HCT116 (cell line): ENCODE data around the gene CTNNB1. TPM values are rescaled to one million over a fixed set of nuclear protein-coding genes. Genes with fewer than 3 reads are reported as not detected.

Source experiments
- ATAC-seq: fragments of 200-7000 bp; cut with Tn5 transposase; 2 replicates; pipeline ENCODE4 v1.9.1; 2020; ENCODE audit warnings: mild to moderate bottlenecking, moderate library complexity
- BruUV-seq: library from RNA; stranded (reverse); fragments of 400-500 nt; replicated peaks from 2 replicates; lab custom pipeline; 2021; lab: Mats Ljungman, UMichigan
- CTCF ChIA-PET: fragments of 300-600 bp; sonication (Branson Sonifier 250); formaldehyde crosslinking; loops from one replicate; lab custom pipeline; 2021; ENCODE audit warnings: antibody characterized with exemption; lab: Charles Lee
- POLR2A ChIA-PET: fragments of 300-600, 350-600 bp; sonication (Branson Sonifier 250); formaldehyde crosslinking; loops from one replicate; lab custom pipeline; 2021; ENCODE audit warnings: antibody characterized with exemption; lab: Charles Lee
- RAD21 ChIA-PET, 2 experiments: fragments of 300-600 bp; sonication (Branson Sonifier 250); formaldehyde crosslinking; loops; one replicate each; lab custom pipeline; 2023; ENCODE audit warnings: low total read pairs in 2 of 2; ENCODE audit not compliant: uncharacterized antibody in 2 of 2, unreplicated experiment in 2 of 2, low non-redundant PET in 1 of 2; lab: Charles Lee
- DNase-seq: peaks from one replicate; pipeline ENCODE4 v3.0.0-alpha.2; 2010; ENCODE audit warnings: low read depth, low spot score
- H2AFZ ChIP-seq: fragments of 200-600 bp; shearing (Covaris generic), sonication (generic); 2 replicates; pipeline ENCODE4 v1.6.1; 2017; ENCODE audit warnings: low read depth, mixed run types, mixed read lengths, antibody characterized with exemption, low read length; ENCODE audit not compliant: poor library complexity, severe bottlenecking
- H3K27ac ChIP-seq: 2 replicates; pipeline ENCODE4 v1.5.1; 2012; ENCODE audit warnings: low read depth, low read length
- H3K27me3 ChIP-seq: fragments of 200-600 bp; sonication (generic); 2 replicates; pipeline ENCODE4 v1.6.1; 2016; ENCODE audit warnings: mixed run types, low read length, mixed read lengths; ENCODE audit not compliant: insufficient read depth
- H3K36me3 ChIP-seq, 2 experiments: fragments of 200-500 bp in 1 of 2; fragments of 200-600 bp in 1 of 2; sonication (Bioruptor generic) in 1 of 2; sonication (generic) in 1 of 2; 2 replicates each; pipeline versions ENCODE4 v1.5.1 to v1.6.1; 2014 to 2016; ENCODE audit warnings: low read length in 2 of 2, inconsistent platforms in 1 of 2, mixed read lengths in 1 of 2, mixed run types in 1 of 2; ENCODE audit not compliant: insufficient read depth in 2 of 2, control insufficient read depth in 1 of 2
- H3K4me1 ChIP-seq, 2 experiments: fragments of 200-600 bp in 1 of 2; sonication (generic) in 1 of 2; 2 replicates each; pipeline versions ENCODE4 v1.5.1 to v1.6.1; 2012 to 2017; ENCODE audit warnings: low read length in 2 of 2, inconsistent platforms in 1 of 2, mild to moderate bottlenecking in 1 of 2, mixed read lengths in 1 of 2, mixed run types in 1 of 2, moderate library complexity in 1 of 2; ENCODE audit not compliant: insufficient read depth in 2 of 2, control insufficient read depth in 1 of 2
- H3K4me2 ChIP-seq: fragments of 200-600 bp; sonication (generic); 2 replicates; pipeline ENCODE4 v1.6.1; 2017; ENCODE audit warnings: mixed run types, low read length, mixed read lengths
- H3K4me3 ChIP-seq, 2 experiments: fragments of 200-600 bp in 1 of 2; sonication (generic) in 1 of 2; replicated peaks in 1 of 2; 2 replicates each; pipeline ENCODE4 v1.5.1; 2011 to 2016; ENCODE audit warnings: low read length in 2 of 2, control low read depth in 1 of 2, low read depth in 1 of 2, mild to moderate bottlenecking in 1 of 2, mixed read lengths in 1 of 2, mixed run types in 1 of 2
- H3K79me2 ChIP-seq: fragments of 200-600 bp; sonication (generic); 2 replicates; pipeline ENCODE4 v1.6.1; 2017; ENCODE audit warnings: mild to moderate bottlenecking, mixed run types, low read length, moderate library complexity, mixed read lengths; ENCODE audit not compliant: insufficient read depth
- H3K9ac ChIP-seq: fragments of 200-600 bp; sonication (generic); 2 replicates; pipeline ENCODE4 v1.6.1; 2016; ENCODE audit warnings: low read length, mixed read lengths
- H3K9me2 ChIP-seq: fragments of 200-600 bp; sonication (generic), shearing (Covaris generic); 2 replicates; pipeline ENCODE4 v1.6.1; 2017; ENCODE audit warnings: mixed run types, mild to moderate bottlenecking, moderate library complexity; ENCODE audit not compliant: insufficient read depth
- H3K9me3 ChIP-seq, 2 experiments: fragments of 200-500 bp in 1 of 2; fragments of 200-600 bp in 1 of 2; sonication (Bioruptor generic) in 1 of 2; sonication (generic) in 1 of 2; 2 replicates each; pipeline ENCODE4 v1.6.1; 2014 to 2017; ENCODE audit warnings: low read length in 2 of 2, mixed read lengths in 2 of 2, inconsistent platforms in 1 of 2, low read depth in 1 of 2, mild to moderate bottlenecking in 1 of 2, mixed run types in 1 of 2, moderate library complexity in 1 of 2; ENCODE audit not compliant: control insufficient read depth in 1 of 2, insufficient read depth in 1 of 2
- H4K20me1 ChIP-seq: fragments of 200-600 bp; sonication (generic), shearing (Covaris generic); 2 replicates; pipeline ENCODE4 v1.6.1; 2017; ENCODE audit warnings: mixed run types, mild to moderate bottlenecking, moderate library complexity; ENCODE audit not compliant: insufficient read depth
- CBX3 ChIP-seq: IDR thresholded peaks from 2 replicates; pipeline ENCODE4 v1.6.1; 2012; ENCODE audit warnings: low read depth
- CTCF ChIP-seq, 3 experiments: fragments of 200-600 bp in 1 of 3; sonication (generic) in 1 of 3; IDR thresholded peaks in 2 of 3; conservative IDR thresholded peaks in 1 of 3; 2 replicates each; pipeline ENCODE4 v1.5.1; 2012 to 2017; ENCODE audit warnings: low read depth in 2 of 3, low read length in 2 of 3, antibody characterized with exemption in 1 of 3, borderline replicate concordance in 1 of 3, control low read depth in 1 of 3, mild to moderate bottlenecking in 1 of 3, mixed read lengths in 1 of 3, mixed run types in 1 of 3, moderate library complexity in 1 of 3; ENCODE audit not compliant: insufficient read depth in 1 of 3
- EGR1 ChIP-seq: IDR thresholded peaks from 2 replicates; pipeline ENCODE4 v1.6.1; 2012; ENCODE audit warnings: low read depth
- EZH2phosphoT487 ChIP-seq: fragments of 200-600 bp; IDR thresholded peaks from 2 replicates; pipeline ENCODE4 v1.6.1; 2018; ENCODE audit warnings: antibody characterized with exemption, borderline replicate concordance
- FOSL1 ChIP-seq: IDR thresholded peaks from 2 replicates; pipeline ENCODE4 v1.6.1; 2012; ENCODE audit warnings: low read depth
- SRF ChIP-seq: IDR thresholded peaks from 2 replicates; pipeline ENCODE4 v1.6.1; 2012; ENCODE audit warnings: low read depth
- YY1 ChIP-seq: IDR thresholded peaks from 2 replicates; pipeline ENCODE4 v1.6.1; 2011; ENCODE audit warnings: low read length, low read depth, moderate library complexity, mild to moderate bottlenecking; ENCODE audit not compliant: insufficient replicate concordance; ENCODE audit errors: extremely low read depth
- intact Hi-C: fragments of 100-400 bp; cut with micrococcal nuclease; formaldehyde crosslinking; loops from 2 replicates; pipeline ENCODE4 v1.10.0; 2022
- total RNA-seq: library from RNA; stranded (reverse); gene quantifications from one replicate; pipeline ENCODE4 v1.2.1, GENCODE V29; 2021; ENCODE audit not compliant: unreplicated experiment

The CTNNB1 gene
- total RNA-seq, 1 experiment from 2014 or later: 265 TPM

- no peak for TF ChIP-seq SRF
- no peak for TF ChIP-seq EGR1
- TF ChIP-seq YY1: no peak
- no peak for TF ChIP-seq CTCF (IDR thresholded peaks at IDR 0.05 in 2 of 3, conservative IDR thresholded peaks at IDR 0.05 in 1 of 3; ENCODE audit: borderline replicate concordance in 1 of 3, insufficient read depth in 1 of 3, low read depth in 2 of 3, low read length in 2 of 3)
- TF ChIP-seq CBX3: no peak
Observed at GRCh38 chr3:41205591-41205990, 6.3 kb downstream of the CTNNB1 start (continued).

- CTCF ChIA-PET: no interaction called here
Observed at GRCh38 chr3:41207355-41207754, 8.1 kb downstream of the CTNNB1 start.

More at GRCh38 chr3:41207355-41207754, 8.1 kb downstream of the CTNNB1 start:
- RAD21 ChIA-PET: no interaction called here
- POLR2A ChIA-PET: interaction anchor here (1.2 kb wide), 1 partner anchor 8 kb away, joined by 5 read pairs; the partner anchor contains the start of gene CTNNB1
- TF ChIP-seq EZH2phosphoT487: no peak
- TF ChIP-seq FOSL1: no peak
- TF ChIP-seq CBX3: no peak
- TF ChIP-seq CTCF (IDR thresholded peaks at IDR 0.05 in 2 of 3, conservative IDR thresholded peaks at IDR 0.05 in 1 of 3; ENCODE audit: borderline replicate concordance in 1 of 3, insufficient read depth in 1 of 3, low read depth in 2 of 3, low read length in 2 of 3): no peak
- H3K9me2 ChIP-seq: no peaks in the 10 kb centered on the region
- H3K9me3 ChIP-seq: no peaks in the 10 kb centered on the region
- H4K20me1 ChIP-seq: peaks cover 77% of the 10 kb centered on the region
- H3K79me2 ChIP-seq: peaks cover 100% of the 10 kb centered on the region
- no peak overlapping the region for H2AFZ ChIP-seq
- H3K36me3 ChIP-seq: no peaks in the 10 kb centered on the region
- no peak overlapping the region for H3K27ac ChIP-seq
- intact Hi-C loops: loop anchor here (10.0 kb wide), 1 partner anchor 883 kb away; no protein-coding TSS in a partner anchor
- no peaks in the 10 kb centered on the region for H3K27me3 ChIP-seq
- H3K9ac ChIP-seq: no peak overlapping the region
- BruUV-seq: no TSS peak
- H3K4me2 ChIP-seq: no peak overlapping the region
- DNase-seq (no peak), ATAC-seq (no peak)
- no peak overlapping the region for H3K4me3 ChIP-seq
- H3K4me1 ChIP-seq: peaks cover 5 to 6% of the 10 kb centered on the region in 2 experiments; a peak in 3 of 4 replicates
